CD4-positive, CD25-positive, alpha-beta regulatory T cell (primary cell): Measurements from ENCODE around the gene ULK3. TPM values are rescaled to one million over a fixed set of nuclear protein-coding genes. Genes with fewer than 3 reads are reported as not detected.

Experiments used
- ATAC-seq, 2 donors: fragments of 150-1000 bp; cut with Tn5 transposase; one replicate each; pipeline ENCODE4 v1.10.0; 2021; ENCODE audit warnings: low read depth in 2 of 2, moderate number of reproducible peaks in 2 of 2, moderate library complexity in 1 of 2
- DNase-seq, 3 donors: peaks; one replicate each; pipeline versions ENCODE4 v3.0.0 to v3.0.0-alpha.2; 2012 to 2022; ENCODE audit warnings: mixed read lengths in 1 of 3
- H3K27ac ChIP-seq: one replicate; pipeline ENCODE4 v1.7.0; 2013; ENCODE audit warnings: mild to moderate bottlenecking, low read length; ENCODE audit not compliant: insufficient read depth, poor library complexity, severe bottlenecking
- H3K27me3 ChIP-seq: one replicate; pipeline ENCODE4 v1.7.0; 2013; ENCODE audit warnings: low read length; ENCODE audit not compliant: control insufficient read depth, insufficient read depth
- H3K36me3 ChIP-seq: one replicate; pipeline ENCODE4 v1.7.0; 2013; ENCODE audit warnings: mild to moderate bottlenecking, low read length, moderate library complexity; ENCODE audit not compliant: control insufficient read depth, insufficient read depth
- H3K4me1 ChIP-seq: 2 replicates; pipeline ENCODE4 v1.7.0; 2013; ENCODE audit warnings: mild to moderate bottlenecking, low read length; ENCODE audit not compliant: insufficient read depth, control insufficient read depth, poor library complexity, severe bottlenecking
- H3K4me3 ChIP-seq: one replicate; pipeline ENCODE4 v1.7.0; 2013; ENCODE audit warnings: low read depth, mild to moderate bottlenecking, low read length, moderate library complexity
- H3K9me3 ChIP-seq, 2 experiments: 1 replicate in 1 of 2; 2 replicates in 1 of 2; pipeline ENCODE4 v1.7.0; 2013; ENCODE audit warnings: low read length in 2 of 2, mild to moderate bottlenecking in 1 of 2, moderate library complexity in 1 of 2; ENCODE audit not compliant: control insufficient read depth in 2 of 2
- H3K27ac Mint-ChIP-seq, 3 donors: one replicate each; pipeline ENCODE4 v1.8.0; 2020 to 2022; ENCODE audit warnings: mild to moderate bottlenecking in 3 of 3, mixed read lengths in 3 of 3, moderate library complexity in 2 of 3
- H3K27me3 Mint-ChIP-seq: one replicate; pipeline ENCODE4 v1.8.0; 2022; ENCODE audit warnings: mild to moderate bottlenecking, mixed read lengths
- H3K36me3 Mint-ChIP-seq: one replicate; pipeline ENCODE4 v1.8.0; 2020; ENCODE audit warnings: mixed read lengths
- H3K4me1 Mint-ChIP-seq, 4 donors: one replicate each; pipeline ENCODE4 v1.8.0; 2020 to 2022; ENCODE audit warnings: mixed read lengths in 4 of 4, mild to moderate bottlenecking in 1 of 4
- H3K4me3 Mint-ChIP-seq, 4 donors: one replicate each; pipeline ENCODE4 v1.8.0; 2020 to 2022; ENCODE audit warnings: mild to moderate bottlenecking in 4 of 4, mixed read lengths in 4 of 4, moderate library complexity in 3 of 4
- H3K9me3 Mint-ChIP-seq, 7 donors: one replicate each; pipeline ENCODE4 v1.8.0; 2020 to 2022; ENCODE audit warnings: mixed read lengths in 7 of 7, mild to moderate bottlenecking in 3 of 7, moderate library complexity in 2 of 7
- polyA plus RNA-seq, 4 donors: library from polyadenylated mRNA; unstranded; fragments of 300-500 nt; fragmentation: Illumina TruSeq; gene quantifications; one replicate each; pipeline ENCODE4 v1.2.3, GENCODE V29; 2021
- total RNA-seq: library from RNA; stranded (reverse); gene quantifications from one replicate; pipeline ENCODE4 v1.2.3, GENCODE V29; 2022

ULK3 gene
- total and polyA plus RNA-seq, 5 donors from 2014 or later, result 22.5 to 54.4 (median 35.2) TPM

GRCh38 chr15:74831813-74832495 is 11.0 kb downstream of the ULK3 start:
- no peaks in the 10 kb centered on the region for H3K4me1 ChIP-seq
- no peak overlapping the region for H3K4me3 ChIP-seq
- DNase-seq (no peak), ATAC-seq (no peak)
- no peak overlapping the region for H3K27ac ChIP-seq
- Mint-ChIP-seq H3K4me3 (peak overlapping the region in 1 of 4 donors; percentile 58), H3K27me3 (peaks cover 3% of the 10 kb centered on the region), H3K36me3 (no peaks in the 10 kb centered on the region), H3K9me3 (no peaks in the 10 kb centered on the region), H3K4me1 (peaks cover 0 to 6% (median 4%) of the 10 kb centered on the region in 4 donors), H3K27ac (no peak overlapping the region)
- no peaks in the 10 kb centered on the region for H3K36me3 ChIP-seq
- H3K27me3 ChIP-seq, result peaks cover 3% of the 10 kb centered on the region
- no peaks in the 10 kb centered on the region for H3K9me3 ChIP-seq

- H3K27ac Mint-ChIP-seq, result no peak overlapping the region
- H3K27ac ChIP-seq, result no peak overlapping the region
- no peak for ATAC-seq
- no peaks in the 10 kb centered on the region for H3K36me3 Mint-ChIP-seq
- H3K36me3 ChIP-seq, result no peaks in the 10 kb centered on the region
- no peaks in the 10 kb centered on the region for H3K4me1 ChIP-seq
- H3K9me3 Mint-ChIP-seq, result peaks cover 0 to 2% (median 0%) of the 10 kb centered on the region in 7 donors
- peaks cover 0 to 5% (median 3%) of the 10 kb centered on the region in 4 donors for H3K4me1 Mint-ChIP-seq
- H3K4me3 ChIP-seq, result no peak overlapping the region
- peaks cover 3% of the 10 kb centered on the region for H3K27me3 ChIP-seq
- H3K27me3 Mint-ChIP-seq, result peaks cover 8% of the 10 kb centered on the region
- DNase-seq, result no peak
- H3K9me3 ChIP-seq, result no peaks in the 10 kb centered on the region
- H3K4me3 Mint-ChIP-seq, result no peak overlapping the region
Observed at GRCh38 chr15:74830868-74831267, 12.1 kb downstream of the ULK3 start.

DNA sequence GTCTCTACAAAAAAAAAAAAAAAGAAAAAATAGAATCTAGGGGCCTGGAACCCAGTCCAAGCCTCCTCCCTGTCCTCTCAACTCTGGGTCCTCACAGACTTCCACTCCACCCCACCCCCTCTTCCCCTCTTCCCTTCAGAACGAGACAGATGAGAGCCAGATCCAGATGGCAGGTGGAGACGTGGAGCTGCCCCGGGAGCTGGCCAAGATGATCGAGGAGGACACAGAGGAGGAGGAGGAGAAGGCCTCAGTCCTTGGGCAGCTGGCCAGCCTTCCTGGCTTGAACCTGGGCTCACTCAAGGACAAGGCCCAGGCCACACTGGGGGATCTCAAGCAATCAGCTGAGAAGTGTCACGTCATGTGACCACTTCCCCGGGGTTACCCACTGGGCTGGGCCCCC is 13.0 kb downstream of the ULK3 start:
- H3K4me1 Mint-ChIP-seq, result peaks cover 0 to 5% (median 3%) of the 10 kb centered on the region in 4 donors
- H3K27me3 Mint-ChIP-seq, result peaks cover 9% of the 10 kb centered on the region
- no peaks in the 10 kb centered on the region for H3K36me3 ChIP-seq
- peaks cover 0 to 2% (median 0%) of the 10 kb centered on the region in 7 donors for H3K9me3 Mint-ChIP-seq
- no peak overlapping the region for H3K4me3 ChIP-seq
- ATAC-seq (no peak), DNase-seq (no peak)
- H3K9me3 ChIP-seq, result no peaks in the 10 kb centered on the region
- peaks cover 3% of the 10 kb centered on the region for H3K27me3 ChIP-seq
- H3K36me3 Mint-ChIP-seq, result no peaks in the 10 kb centered on the region
- H3K27ac Mint-ChIP-seq, result no peak overlapping the region
- no peaks in the 10 kb centered on the region for H3K4me1 ChIP-seq
- no peak overlapping the region for H3K27ac ChIP-seq
- H3K4me3 Mint-ChIP-seq, result no peak overlapping the region

- Mint-ChIP-seq H3K9me3 (peaks cover 0 to 2% (median 0%) of the 10 kb centered on the region in 7 donors), H3K36me3 (no peaks in the 10 kb centered on the region), H3K4me3 (no peak overlapping the region), H3K27ac (no peak overlapping the region), H3K27me3 (peaks cover 14% of the 10 kb centered on the region), H3K4me1 (peaks cover 0 to 9% (median 3%) of the 10 kb centered on the region in 4 donors)
- no peaks in the 10 kb centered on the region for H3K9me3 ChIP-seq
- no peak overlapping the region for H3K4me3 ChIP-seq
- peak in 1 of 3 donors; percentile 43 for DNase-seq
- no peaks in the 10 kb centered on the region for H3K36me3 ChIP-seq
- ATAC-seq, result peak in 1 of 2 donors; percentile 44
- H3K27me3 ChIP-seq, result peaks cover 3% of the 10 kb centered on the region
- no peaks in the 10 kb centered on the region for H3K4me1 ChIP-seq
- H3K27ac ChIP-seq, result no peak overlapping the region
Observed at GRCh38 chr15:74829486-74829885, 13.5 kb downstream of the ULK3 start.

DNA sequence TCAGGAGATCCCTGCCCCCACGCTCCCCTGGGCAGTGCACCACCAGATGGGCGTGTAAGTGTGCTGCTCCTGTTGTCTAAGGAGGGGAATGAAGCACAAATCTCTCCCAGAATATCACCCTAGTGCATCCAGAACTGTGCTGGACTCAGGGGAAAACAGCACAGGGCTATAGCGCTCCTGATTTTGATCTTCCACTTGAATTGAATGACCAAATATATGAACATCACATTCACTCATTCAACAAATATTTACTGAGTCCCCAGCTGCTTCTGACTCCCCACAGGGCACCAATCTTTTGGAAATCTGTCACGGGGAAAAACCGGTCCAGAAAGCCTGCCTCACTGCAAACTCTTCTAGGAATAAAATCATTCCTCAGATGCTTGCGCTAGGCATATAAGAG is 14.1 kb downstream of the ULK3 start:
- Histone ChIP-seq H3K4me1 (no peaks in the 10 kb centered on the region), H3K9me3 (no peaks in the 10 kb centered on the region), H3K4me3 (no peak overlapping the region), H3K27me3 (peaks cover 3% of the 10 kb centered on the region), H3K36me3 (no peaks in the 10 kb centered on the region), H3K27ac (no peak overlapping the region)
- ATAC-seq (no peak), DNase-seq (no peak)
- Mint-ChIP-seq H3K4me1 (peaks cover 0 to 9% (median 3%) of the 10 kb centered on the region in 4 donors), H3K27ac (no peak overlapping the region), H3K27me3 (peaks cover 16% of the 10 kb centered on the region), H3K36me3 (no peaks in the 10 kb centered on the region), H3K9me3 (peaks cover 0 to 2% (median 0%) of the 10 kb centered on the region in 7 donors), H3K4me3 (no peak overlapping the region)

DNA sequence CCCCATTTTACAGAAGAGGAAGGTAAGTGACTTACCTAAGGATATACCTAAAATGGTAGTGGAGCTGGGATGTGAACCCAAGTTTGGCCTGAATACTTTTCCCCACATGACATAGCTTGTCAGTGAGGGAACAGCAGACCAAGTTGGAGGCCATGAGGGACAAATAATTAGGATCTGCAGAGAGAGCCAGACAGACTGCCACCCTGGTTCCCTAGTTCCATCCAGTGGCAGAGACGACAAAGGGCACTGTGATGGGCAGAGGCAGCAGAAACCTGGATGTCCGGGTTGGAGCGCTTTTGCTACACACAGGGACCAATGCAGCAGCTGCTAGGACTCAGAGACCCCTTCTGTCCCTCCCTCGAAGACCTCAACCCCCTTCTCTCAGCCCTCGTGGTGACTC is 15.3 kb downstream of the ULK3 start:
- peaks cover 0 to 9% (median 0%) of the 10 kb centered on the region in 4 donors for H3K4me1 Mint-ChIP-seq
- no peaks in the 10 kb centered on the region for H3K9me3 ChIP-seq
- no peak for DNase-seq
- no peaks in the 10 kb centered on the region for H3K4me1 ChIP-seq
- H3K4me3 ChIP-seq, result no peak overlapping the region
- no peaks in the 10 kb centered on the region for H3K36me3 Mint-ChIP-seq
- H3K27ac ChIP-seq, result no peak overlapping the region
- no peak for ATAC-seq
- H3K27me3 ChIP-seq, result peaks cover 3% of the 10 kb centered on the region
- peaks cover 0 to 2% (median 0%) of the 10 kb centered on the region in 7 donors for H3K9me3 Mint-ChIP-seq
- H3K36me3 ChIP-seq, result no peaks in the 10 kb centered on the region
- H3K27me3 Mint-ChIP-seq, result peaks cover 16% of the 10 kb centered on the region
- no peak overlapping the region for H3K4me3 Mint-ChIP-seq
- no peak overlapping the region for H3K27ac Mint-ChIP-seq

GRCh38 chr15:74826921-74827320 is 16.0 kb downstream of the ULK3 start:
- ATAC-seq, result no peak

DNA sequence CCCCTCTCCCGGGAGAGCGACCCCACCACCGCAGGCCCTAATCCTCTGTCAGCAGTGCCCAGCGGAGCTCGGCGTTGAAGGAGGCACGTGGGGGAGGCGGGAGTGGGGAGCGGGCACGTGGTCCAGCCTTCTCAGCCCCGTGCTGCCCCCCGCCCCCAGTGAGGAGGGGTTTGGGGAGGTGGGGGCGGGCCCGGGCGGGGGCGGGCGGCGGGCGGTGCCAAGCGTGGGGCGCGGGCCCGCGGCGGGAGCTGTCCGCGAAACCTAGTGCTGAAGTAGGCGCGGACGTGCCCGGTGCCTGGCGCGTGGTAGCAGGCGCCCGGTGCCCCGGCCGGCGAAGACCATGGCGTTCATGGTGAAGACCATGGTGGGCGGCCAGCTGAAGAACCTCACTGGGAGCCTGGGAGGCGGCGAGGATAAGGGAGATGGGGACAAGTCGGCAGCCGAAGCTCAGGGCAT is 16.6 kb downstream of the ULK3 start, which contains the start of gene CPLX3:
Gene CPLX3, plus strand, starts transcription at position 264 of the 456 bp plus-strand sequence. Its CDS starts 77 bp downstream, at position 341.
- Histone ChIP-seq H3K4me1 (no peaks in the 10 kb centered on the region), H3K9me3 (no peaks in the 10 kb centered on the region), H3K36me3 (no peaks in the 10 kb centered on the region), H3K27me3 (peaks cover 3% of the 10 kb centered on the region), H3K4me3 (no peak within 1 kb of the TSS), H3K27ac (no peak within 1 kb of the TSS)
- H3K27me3 Mint-ChIP-seq, result peaks cover 16% of the 10 kb centered on the region
- peaks cover 0 to 9% (median 0%) of the 10 kb centered on the region in 4 donors for H3K4me1 Mint-ChIP-seq
- H3K36me3 Mint-ChIP-seq, result no peaks in the 10 kb centered on the region
- DNase-seq (peak in 2 of 3 donors; percentile 19 to 59), ATAC-seq (peak; percentile 55 to 58)
- H3K9me3 Mint-ChIP-seq, result peaks cover 0 to 2% (median 0%) of the 10 kb centered on the region in 7 donors
- no peak within 1 kb of the TSS for H3K27ac Mint-ChIP-seq
- peak within 1 kb of the TSS in 1 of 4 donors; percentile 47 for H3K4me3 Mint-ChIP-seq

More at GRCh38 chr15:74826921-74827320, 16.0 kb downstream of the ULK3 start:
- no peak for DNase-seq
- Mint-ChIP-seq H3K4me1 (peaks cover 0 to 9% (median 0%) of the 10 kb centered on the region in 4 donors), H3K27ac (no peak overlapping the region), H3K4me3 (peak overlapping the region in 1 of 4 donors; percentile 47), H3K9me3 (peaks cover 0 to 2% (median 0%) of the 10 kb centered on the region in 7 donors), H3K27me3 (peaks cover 16% of the 10 kb centered on the region), H3K36me3 (no peaks in the 10 kb centered on the region)
- Histone ChIP-seq H3K27ac (no peak overlapping the region), H3K36me3 (no peaks in the 10 kb centered on the region), H3K4me1 (no peaks in the 10 kb centered on the region), H3K27me3 (peaks cover 3% of the 10 kb centered on the region), H3K4me3 (no peak overlapping the region), H3K9me3 (no peaks in the 10 kb centered on the region)
